ENCODE results near the gene RPP38.

DNA sequence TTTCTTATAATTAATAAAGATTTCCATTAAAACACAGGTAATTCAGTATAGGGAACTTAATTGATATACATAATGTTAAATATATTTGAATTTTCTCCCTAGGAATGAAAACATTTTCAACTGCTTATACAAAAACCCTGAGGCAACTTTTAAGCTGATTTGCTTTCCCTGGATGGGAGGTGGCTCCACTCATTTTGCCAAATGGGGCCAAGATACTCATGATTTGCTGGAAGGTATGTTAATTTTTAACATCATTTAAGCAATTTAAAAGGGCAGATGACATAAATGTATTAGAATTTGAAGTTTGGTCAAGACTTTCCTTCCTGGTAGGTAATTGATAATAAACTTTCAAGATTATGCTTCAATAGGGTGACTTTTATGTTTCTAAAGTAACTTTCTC is 47.6 kb upstream of the RPP38 start:
- TF ChIP-seq, protein P1, sequence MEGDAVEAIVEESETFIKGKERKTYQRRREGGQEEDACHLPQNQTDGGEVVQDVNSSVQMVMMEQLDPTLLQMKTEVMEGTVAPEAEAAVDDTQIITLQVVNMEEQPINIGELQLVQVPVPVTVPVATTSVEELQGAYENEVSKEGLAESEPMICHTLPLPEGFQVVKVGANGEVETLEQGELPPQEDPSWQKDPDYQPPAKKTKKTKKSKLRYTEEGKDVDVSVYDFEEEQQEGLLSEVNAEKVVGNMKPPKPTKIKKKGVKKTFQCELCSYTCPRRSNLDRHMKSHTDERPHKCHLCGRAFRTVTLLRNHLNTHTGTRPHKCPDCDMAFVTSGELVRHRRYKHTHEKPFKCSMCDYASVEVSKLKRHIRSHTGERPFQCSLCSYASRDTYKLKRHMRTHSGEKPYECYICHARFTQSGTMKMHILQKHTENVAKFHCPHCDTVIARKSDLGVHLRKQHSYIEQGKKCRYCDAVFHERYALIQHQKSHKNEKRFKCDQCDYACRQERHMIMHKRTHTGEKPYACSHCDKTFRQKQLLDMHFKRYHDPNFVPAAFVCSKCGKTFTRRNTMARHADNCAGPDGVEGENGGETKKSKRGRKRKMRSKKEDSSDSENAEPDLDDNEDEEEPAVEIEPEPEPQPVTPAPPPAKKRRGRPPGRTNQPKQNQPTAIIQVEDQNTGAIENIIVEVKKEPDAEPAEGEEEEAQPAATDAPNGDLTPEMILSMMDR (conservative IDR thresholded peaks at IDR 0.05; ENCODE audit: low read length): no peak
- TF ChIP-seq EZH2phosphoT487 (IDR thresholded peaks at IDR 0.05; ENCODE audit: borderline replicate concordance, low read depth, low read length): no peak

Data from OCI-LY7 (cell line).